SK-N-MC (cell line): ENCODE measurements around the gene BCAS4.

Experiments used
- EZH2 ChIP-seq: fragments of 200-600 bp; sonication (generic); IDR thresholded peaks from one replicate; pipeline ENCODE4 v1.6.1; 2017; ENCODE audit warnings: antibody characterized with exemption
- FOXP2 ChIP-seq: optimal IDR thresholded peaks from 2 replicates; pipeline ENCODE3; 2011; ENCODE audit warnings: mild to moderate bottlenecking, moderate library complexity; ENCODE audit not compliant: insufficient read depth; ENCODE audit errors: extremely low read length, control extremely low read depth
- POLR2AphosphoS5 ChIP-seq: IDR thresholded peaks from 2 replicates; pipeline ENCODE4 v1.6.1; 2012; ENCODE audit warnings: mild to moderate bottlenecking, low read depth, low read length, borderline replicate concordance

DNA sequence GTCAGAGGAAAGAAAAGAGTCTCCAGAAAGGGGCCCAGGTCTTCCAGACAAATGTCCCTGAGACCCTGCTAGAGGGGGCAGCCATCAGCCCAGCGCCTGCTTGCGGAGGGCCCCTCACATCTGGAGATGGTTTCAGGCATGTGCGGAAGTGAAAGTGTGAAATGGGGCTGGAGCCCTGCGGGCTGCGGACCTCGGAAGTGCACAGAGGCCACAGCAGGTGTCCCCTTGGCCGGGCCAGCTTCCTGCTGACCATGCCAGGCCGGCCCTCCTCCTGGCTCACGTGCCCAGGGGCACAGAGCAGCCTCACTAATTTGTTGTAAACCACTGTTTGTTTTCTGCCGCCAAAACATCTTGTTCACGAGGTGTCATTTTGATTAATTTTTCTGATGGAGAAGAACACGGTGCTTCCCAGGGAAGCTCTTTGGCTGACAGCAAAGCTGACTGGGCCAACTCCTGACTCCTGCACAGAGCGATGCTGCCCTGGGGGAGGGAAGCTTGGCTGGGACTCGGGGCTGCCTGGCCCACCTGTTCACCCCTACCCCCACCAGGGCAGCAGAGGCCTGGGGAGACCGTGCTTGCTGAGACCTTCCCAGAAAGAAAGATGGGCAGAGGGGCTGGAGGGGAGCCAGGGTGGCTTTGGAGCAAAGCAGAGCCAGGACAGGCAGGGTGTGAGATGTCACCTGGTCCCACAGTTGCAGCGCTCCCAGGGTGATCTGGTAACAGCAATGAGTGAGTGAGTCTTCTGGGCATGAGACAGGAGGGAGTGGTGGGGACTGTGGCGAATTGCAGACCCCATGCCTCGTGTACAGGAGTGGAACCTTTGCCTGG, 54.2 kb downstream of the BCAS4 start:
- TF ChIP-seq EZH2: no peak
- no peak for TF ChIP-seq POLR2AphosphoS5
- TF ChIP-seq FOXP2: no peak
